ENCODE results near the gene TMEM81.

DNA sequence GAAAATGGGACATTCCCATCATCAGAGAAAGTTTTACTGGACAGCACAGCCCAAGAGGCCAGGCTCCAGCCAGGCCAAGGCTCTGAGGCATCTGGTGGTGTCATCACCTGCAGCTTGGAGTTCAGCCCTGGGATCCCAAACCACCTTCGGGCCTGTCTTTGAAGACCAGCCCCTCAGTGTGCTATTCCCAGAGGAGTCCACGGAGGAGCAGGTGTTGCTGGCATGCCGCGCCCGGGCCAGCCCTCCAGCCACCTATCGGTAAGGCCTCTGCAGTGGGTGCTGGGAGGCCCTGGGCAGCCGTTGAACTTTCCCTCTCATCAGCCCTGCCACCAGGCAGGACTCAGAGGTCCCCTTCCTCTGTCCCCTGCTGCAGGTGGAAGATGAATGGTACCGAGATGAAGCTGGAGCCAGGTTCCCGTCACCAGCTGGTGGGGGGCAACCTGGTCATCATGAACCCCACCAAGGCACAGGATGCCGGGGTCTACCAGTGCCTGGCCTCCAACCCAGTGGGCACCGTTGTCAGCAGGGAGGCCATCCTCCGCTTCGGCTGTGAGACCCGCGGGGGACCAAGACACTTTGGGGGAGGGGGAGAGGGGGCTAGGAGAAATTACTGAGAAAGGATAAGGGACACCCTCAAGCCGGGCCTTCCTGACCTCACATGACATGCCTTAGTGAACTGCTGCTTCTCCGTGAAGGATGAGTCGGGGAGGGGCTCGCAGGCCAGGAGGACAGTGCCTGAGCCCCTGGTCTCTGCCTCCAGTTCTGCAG is 26.3 kb downstream of the TMEM81 start:
- TF ChIP-seq, protein P1, sequence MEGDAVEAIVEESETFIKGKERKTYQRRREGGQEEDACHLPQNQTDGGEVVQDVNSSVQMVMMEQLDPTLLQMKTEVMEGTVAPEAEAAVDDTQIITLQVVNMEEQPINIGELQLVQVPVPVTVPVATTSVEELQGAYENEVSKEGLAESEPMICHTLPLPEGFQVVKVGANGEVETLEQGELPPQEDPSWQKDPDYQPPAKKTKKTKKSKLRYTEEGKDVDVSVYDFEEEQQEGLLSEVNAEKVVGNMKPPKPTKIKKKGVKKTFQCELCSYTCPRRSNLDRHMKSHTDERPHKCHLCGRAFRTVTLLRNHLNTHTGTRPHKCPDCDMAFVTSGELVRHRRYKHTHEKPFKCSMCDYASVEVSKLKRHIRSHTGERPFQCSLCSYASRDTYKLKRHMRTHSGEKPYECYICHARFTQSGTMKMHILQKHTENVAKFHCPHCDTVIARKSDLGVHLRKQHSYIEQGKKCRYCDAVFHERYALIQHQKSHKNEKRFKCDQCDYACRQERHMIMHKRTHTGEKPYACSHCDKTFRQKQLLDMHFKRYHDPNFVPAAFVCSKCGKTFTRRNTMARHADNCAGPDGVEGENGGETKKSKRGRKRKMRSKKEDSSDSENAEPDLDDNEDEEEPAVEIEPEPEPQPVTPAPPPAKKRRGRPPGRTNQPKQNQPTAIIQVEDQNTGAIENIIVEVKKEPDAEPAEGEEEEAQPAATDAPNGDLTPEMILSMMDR (conservative IDR thresholded peaks at IDR 0.05): no peak
- no peak for TF ChIP-seq EZH2 (IDR thresholded peaks at IDR 0.05; ENCODE audit: low read depth)

Measured in PC-9 (cell line).